ENCODE measurements around the gene EXOSC9.

DNA sequence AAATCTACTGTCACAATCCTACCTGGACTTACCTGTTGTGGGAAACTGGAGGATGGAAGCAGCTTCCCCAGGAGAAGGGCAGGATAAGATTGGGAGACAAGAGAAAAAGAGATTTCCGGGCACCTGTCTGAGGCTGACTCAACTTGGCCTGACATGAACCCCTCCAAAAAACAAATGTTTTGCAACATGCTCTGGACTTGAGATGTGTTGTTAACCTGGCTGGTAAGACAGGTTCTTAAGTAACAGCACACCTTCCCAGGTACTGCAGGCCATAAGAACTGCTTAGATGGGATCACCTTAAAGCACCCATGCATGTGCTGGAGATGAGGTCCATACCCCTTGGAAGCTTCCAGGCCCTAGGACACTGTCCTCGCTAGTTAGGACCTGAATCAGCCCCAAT, 31.8 kb upstream of the EXOSC9 start:
- no peak for TF ChIP-seq POLR2AphosphoS5 (IDR thresholded peaks at IDR 0.05; ENCODE audit: low read depth, low read length)
- TF ChIP-seq, protein P1, sequence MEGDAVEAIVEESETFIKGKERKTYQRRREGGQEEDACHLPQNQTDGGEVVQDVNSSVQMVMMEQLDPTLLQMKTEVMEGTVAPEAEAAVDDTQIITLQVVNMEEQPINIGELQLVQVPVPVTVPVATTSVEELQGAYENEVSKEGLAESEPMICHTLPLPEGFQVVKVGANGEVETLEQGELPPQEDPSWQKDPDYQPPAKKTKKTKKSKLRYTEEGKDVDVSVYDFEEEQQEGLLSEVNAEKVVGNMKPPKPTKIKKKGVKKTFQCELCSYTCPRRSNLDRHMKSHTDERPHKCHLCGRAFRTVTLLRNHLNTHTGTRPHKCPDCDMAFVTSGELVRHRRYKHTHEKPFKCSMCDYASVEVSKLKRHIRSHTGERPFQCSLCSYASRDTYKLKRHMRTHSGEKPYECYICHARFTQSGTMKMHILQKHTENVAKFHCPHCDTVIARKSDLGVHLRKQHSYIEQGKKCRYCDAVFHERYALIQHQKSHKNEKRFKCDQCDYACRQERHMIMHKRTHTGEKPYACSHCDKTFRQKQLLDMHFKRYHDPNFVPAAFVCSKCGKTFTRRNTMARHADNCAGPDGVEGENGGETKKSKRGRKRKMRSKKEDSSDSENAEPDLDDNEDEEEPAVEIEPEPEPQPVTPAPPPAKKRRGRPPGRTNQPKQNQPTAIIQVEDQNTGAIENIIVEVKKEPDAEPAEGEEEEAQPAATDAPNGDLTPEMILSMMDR (IDR thresholded peaks at IDR 0.05; ENCODE audit: control extremely low read depth in 1 of 3, insufficient read depth in 1 of 3, low read depth in 1 of 3, low read length in 3 of 3): no peak
- no peak for TF ChIP-seq NRF1 (IDR thresholded peaks at IDR 0.05; ENCODE audit: low read depth, low read length)
- no peak for TF ChIP-seq POLR2A (IDR thresholded peaks at IDR 0.05; ENCODE audit: control extremely low read depth in 1 of 2, low read depth in 2 of 2, low read length in 2 of 2)
- no peak for TF ChIP-seq SRF (IDR thresholded peaks at IDR 0.05; ENCODE audit: low read depth, low read length)
- TF ChIP-seq, protein P2, sequence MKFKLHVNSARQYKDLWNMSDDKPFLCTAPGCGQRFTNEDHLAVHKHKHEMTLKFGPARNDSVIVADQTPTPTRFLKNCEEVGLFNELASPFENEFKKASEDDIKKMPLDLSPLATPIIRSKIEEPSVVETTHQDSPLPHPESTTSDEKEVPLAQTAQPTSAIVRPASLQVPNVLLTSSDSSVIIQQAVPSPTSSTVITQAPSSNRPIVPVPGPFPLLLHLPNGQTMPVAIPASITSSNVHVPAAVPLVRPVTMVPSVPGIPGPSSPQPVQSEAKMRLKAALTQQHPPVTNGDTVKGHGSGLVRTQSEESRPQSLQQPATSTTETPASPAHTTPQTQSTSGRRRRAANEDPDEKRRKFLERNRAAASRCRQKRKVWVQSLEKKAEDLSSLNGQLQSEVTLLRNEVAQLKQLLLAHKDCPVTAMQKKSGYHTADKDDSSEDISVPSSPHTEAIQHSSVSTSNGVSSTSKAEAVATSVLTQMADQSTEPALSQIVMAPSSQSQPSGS (IDR thresholded peaks at IDR 0.05; ENCODE audit: low read length): no peak
- TF ChIP-seq CHD1 (IDR thresholded peaks at IDR 0.05; ENCODE audit: low read depth, low read length): no peak
- TF ChIP-seq, protein P3, sequence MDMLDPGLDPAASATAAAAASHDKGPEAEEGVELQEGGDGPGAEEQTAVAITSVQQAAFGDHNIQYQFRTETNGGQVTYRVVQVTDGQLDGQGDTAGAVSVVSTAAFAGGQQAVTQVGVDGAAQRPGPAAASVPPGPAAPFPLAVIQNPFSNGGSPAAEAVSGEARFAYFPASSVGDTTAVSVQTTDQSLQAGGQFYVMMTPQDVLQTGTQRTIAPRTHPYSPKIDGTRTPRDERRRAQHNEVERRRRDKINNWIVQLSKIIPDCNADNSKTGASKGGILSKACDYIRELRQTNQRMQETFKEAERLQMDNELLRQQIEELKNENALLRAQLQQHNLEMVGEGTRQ (IDR thresholded peaks at IDR 0.05; ENCODE audit: low read length): no peak

Data from H1 (cell line).